DMS114 treated with DMSO at 0.1 percent for 48 hours (cell line): ENCODE data around the gene WIPF2.

Experiments
- DNase-seq: peaks from one replicate; lab custom pipeline; 2025; ENCODE audit not compliant: unreplicated experiment; lab: John Stamatoyannopoulos, UW

Gene WIPF2

GRCh38 chr17:40218740-40219593, at the start of gene WIPF2:
Gene WIPF2 (plus strand): TSS chr17:40219304. CDS start chr17:40256460, 37,156 bp downstream.
- peak; percentile 92 for DNase-seq

GRCh38 chr17:40170325-40170724, 48.8 kb upstream of the WIPF2 start:
- DNase-seq = no peak

- no peak for DNase-seq
Measured at GRCh38 chr17:40171750-40172149, 47.4 kb upstream of the WIPF2 start.

GRCh38 chr17:40173091-40173777, 45.9 kb upstream of the WIPF2 start:
- DNase-seq = no peak

- no peak for DNase-seq
Measured at GRCh38 chr17:40173778-40174135, 45.3 kb upstream of the WIPF2 start.

GRCh38 chr17:40174514-40174913, 44.6 kb upstream of the WIPF2 start:
- DNase-seq = no peak

GRCh38 chr17:40175928-40176753, 43.0 kb upstream of the WIPF2 start:
- no peak for DNase-seq

- no peak for DNase-seq
Measured at GRCh38 chr17:40176754-40177110, 42.4 kb upstream of the WIPF2 start.

GRCh38 chr17:40177275-40177874, 41.7 kb upstream of the WIPF2 start, which contains the start of gene RAPGEFL1:
Gene RAPGEFL1 (plus strand): TSS chr17:40177470. CDS start chr17:40177862, 392 bp downstream.
- DNase-seq = peak; percentile 39

GRCh38 chr17:40178021-40178601, 41.0 kb upstream of the WIPF2 start:
- DNase-seq = no peak

GRCh38 chr17:40178660-40179059, 40.4 kb upstream of the WIPF2 start:
- DNase-seq = no peak

- no peak for DNase-seq
Measured at GRCh38 chr17:40179923-40180659, 39.0 kb upstream of the WIPF2 start.

- no peak for DNase-seq
Measured at GRCh38 chr17:40180694-40181093, 38.4 kb upstream of the WIPF2 start.

- no peak for DNase-seq
Measured at GRCh38 chr17:40181205-40181604, 37.9 kb upstream of the WIPF2 start.

- no peak for DNase-seq
Measured at GRCh38 chr17:40182606-40183005, 36.5 kb upstream of the WIPF2 start.

GRCh38 chr17:40187238-40187637, 31.9 kb upstream of the WIPF2 start:
- no peak for DNase-seq

GRCh38 chr17:40188694-40189093, 30.4 kb upstream of the WIPF2 start:
- DNase-seq = no peak

- DNase-seq = no peak
Measured at GRCh38 chr17:40190197-40191021, 28.7 kb upstream of the WIPF2 start.
